LoVo (cell line): ENCODE measurements around the gene SYPL1.
"Not testable (repeated sequence)": the region's sequence is repeated elsewhere in the genome, so short reads cannot be mapped to it uniquely, and the experiment has no call there.

Experiments used
- DNase-seq: peaks from one replicate; pipeline ENCODE4 v3.0.0-alpha.2; 2016; ENCODE audit warnings: low spot score

SYPL1 gene

GRCh38 chr7:106112118-106112971 is at the start of gene SYPL1:
TSS of gene SYPL1 (minus strand) at chr7:106112312. CDS start at chr7:106112208, 104 bp downstream.
- peak; percentile 99 for DNase-seq

- DNase-seq, result no peak
Observed at GRCh38 chr7:106155027-106155426, 42.9 kb upstream of the SYPL1 start.

GRCh38 chr7:106153891-106154449 is 41.9 kb upstream of the SYPL1 start:
- peak; percentile 85 for DNase-seq

GRCh38 chr7:106152313-106152665 is 40.2 kb upstream of the SYPL1 start:
- no peak for DNase-seq

- DNase-seq, result no peak
Observed at GRCh38 chr7:106151459-106152312, 39.6 kb upstream of the SYPL1 start.

- no peak for DNase-seq
Observed at GRCh38 chr7:106143711-106144337, 31.7 kb upstream of the SYPL1 start.

GRCh38 chr7:106142136-106142535 is 30.0 kb upstream of the SYPL1 start:
- DNase-seq, result no peak

GRCh38 chr7:106140406-106141173 is 28.5 kb upstream of the SYPL1 start:
- no peak for DNase-seq

- no peak for DNase-seq
Observed at GRCh38 chr7:106139265-106140251, 27.4 kb upstream of the SYPL1 start.

- no peak for DNase-seq
Observed at GRCh38 chr7:106138776-106139175, 26.7 kb upstream of the SYPL1 start.

- DNase-seq, result not testable (repeated sequence)
Observed at GRCh38 chr7:106138181-106138580, 26.1 kb upstream of the SYPL1 start.

- DNase-seq, result no peak
Observed at GRCh38 chr7:106134241-106134640, 22.1 kb upstream of the SYPL1 start.

GRCh38 chr7:106129291-106129690 is 17.2 kb upstream of the SYPL1 start:
- DNase-seq, result no peak

- DNase-seq, result no peak
Observed at GRCh38 chr7:106128836-106129235, 16.7 kb upstream of the SYPL1 start.

GRCh38 chr7:106127984-106128780 is 16.1 kb upstream of the SYPL1 start:
- no peak for DNase-seq

GRCh38 chr7:106126170-106126938 is 14.2 kb upstream of the SYPL1 start:
- peak; percentile 66 for DNase-seq

- DNase-seq, result no peak
Observed at GRCh38 chr7:106125417-106125816, 13.3 kb upstream of the SYPL1 start.

GRCh38 chr7:106124186-106124585 is 12.1 kb upstream of the SYPL1 start:
- no peak for DNase-seq

GRCh38 chr7:106122713-106123112 is 10.6 kb upstream of the SYPL1 start:
- DNase-seq, result no peak
